Breast epithelium (tissue), 4 donors: ENCODE data around the gene ELP2. TPM values are rescaled to one million over a fixed set of nuclear protein-coding genes. Genes with fewer than 3 reads are reported as not detected.

Source experiments
- DNase-seq, 2 donors: peaks; one replicate each; pipeline ENCODE4 v3.0.0-alpha.2; 2019; ENCODE audit warnings: low spot score in 2 of 2
- H3K27ac ChIP-seq, 2 donors: fragments of 200-600 bp; sonication (generic) in 1 of 2; one replicate each; pipeline ENCODE4 v1.5.1; 2016 to 2019; ENCODE audit warnings: mild to moderate bottlenecking in 1 of 2
- H3K27me3 ChIP-seq, 2 donors: fragments of 200-600 bp; sonication (generic) in 1 of 2; one replicate each; pipeline versions ENCODE4 v1.5.1 to v1.6.0; 2017 to 2019; ENCODE audit warnings: control low read depth in 1 of 2, mild to moderate bottlenecking in 1 of 2
- H3K36me3 ChIP-seq: fragments of 200-600 bp; one replicate; pipeline ENCODE4 v1.5.1; 2019
- H3K4me1 ChIP-seq, 2 donors: fragments of 200-600 bp; sonication (generic); one replicate each; pipeline ENCODE4 v1.5.1; 2016 to 2019; ENCODE audit warnings: control low read depth in 1 of 2
- H3K4me3 ChIP-seq, 3 donors: fragments of 200-600 bp; sonication (generic); 1 replicate in 2 of 3; 2 replicates in 1 of 3; pipeline ENCODE4 v1.5.1; 2016 to 2019; ENCODE audit warnings: mild to moderate bottlenecking in 3 of 3, moderate library complexity in 2 of 3
- H3K9me3 ChIP-seq, 2 donors: fragments of 200-600 bp; sonication (generic) in 1 of 2; one replicate each; pipeline ENCODE4 v1.5.1; 2016 to 2019; ENCODE audit warnings: control low read depth in 1 of 2
- POLR2A ChIP-seq: fragments of 450-650 bp; IDR thresholded peaks from one replicate; pipeline ENCODE4 v1.6.1; 2016; ENCODE audit warnings: antibody characterized with exemption, mild to moderate bottlenecking, moderate library complexity
- POLR2AphosphoS5 ChIP-seq, 3 donors: sonication (generic); formaldehyde crosslinking; IDR thresholded peaks; one replicate each; pipeline ENCODE4 v1.6.1; 2017; ENCODE audit warnings: antibody characterized with exemption in 3 of 3
- intact Hi-C: fragments of 100-400 bp; cut with DNase I; formaldehyde crosslinking; loops from one replicate; pipeline ENCODE4 v1.15.1; 2023; ENCODE audit warnings: low total_unique reads
- total RNA-seq, 3 donors: library from RNA; depleted of rRNA; stranded (reverse); fragments of >200 nt; gene quantifications; one replicate each; pipeline ENCODE4 v1.1.0, GENCODE V29; 2016
- TF ChIP-seq, protein P1 (sequence below), 3 donors: fragments of 450-650 bp; IDR thresholded peaks; one replicate each; pipeline ENCODE4 v1.5.1; 2016 to 2017; ENCODE audit warnings: antibody characterized with exemption in 3 of 3, mild to moderate bottlenecking in 3 of 3, moderate library complexity in 3 of 3

ELP2 gene
- total RNA-seq, 3 donors from 2014 or later = 66.9 to 165 (median 139) TPM

DNA sequence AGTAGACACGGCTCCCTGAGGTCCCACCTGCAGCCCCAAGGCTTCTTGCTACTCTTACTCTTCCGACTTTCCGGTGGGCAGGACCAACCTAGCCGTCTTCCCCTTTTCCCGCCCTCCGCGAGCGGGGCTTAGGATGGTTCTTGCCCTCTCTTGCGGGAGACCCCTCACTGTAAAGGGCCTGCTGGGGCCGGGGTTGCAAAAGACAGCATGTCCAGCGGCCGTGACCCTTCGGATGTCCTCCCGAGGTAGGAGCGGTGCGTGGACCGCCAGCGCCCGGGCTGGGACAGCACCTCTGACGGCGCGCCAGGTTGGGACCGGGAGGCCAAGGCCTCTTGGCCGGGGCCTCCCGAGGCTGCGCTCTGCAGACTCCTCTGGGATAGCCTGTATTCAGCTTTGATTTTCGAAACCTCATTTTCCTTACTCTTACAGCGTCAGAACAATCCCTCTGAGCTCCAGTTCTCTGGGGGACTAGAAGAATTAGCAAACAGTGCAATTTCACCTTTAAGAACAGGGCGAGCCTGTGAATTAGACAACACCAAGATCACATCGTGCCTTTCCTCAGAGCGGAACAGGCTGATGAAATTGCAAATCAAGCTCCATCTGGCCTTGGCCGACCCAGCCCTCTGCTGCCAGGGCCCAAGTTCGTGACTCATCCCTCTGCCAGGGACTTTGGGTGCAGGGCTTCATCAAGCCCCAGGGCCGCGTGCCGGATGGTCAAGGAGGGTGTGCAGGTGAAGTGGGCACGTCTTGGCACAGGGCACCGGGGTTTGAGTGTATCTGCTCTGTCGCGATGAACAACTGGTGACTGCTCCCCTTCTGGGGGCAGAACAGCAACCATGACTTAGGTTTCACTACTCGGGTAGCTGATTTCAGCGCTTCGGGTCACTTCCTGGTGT, 58.4 kb downstream of the ELP2 start:
- Histone ChIP-seq H3K27me3 (no peaks in the 10 kb centered on the region), H3K27ac (peak overlapping the region; percentile 40 to 68), H3K4me1 (no peaks in the 10 kb centered on the region), H3K4me3 (peak overlapping the region; percentile 52 to 97 (median 73)), H3K9me3 (no peaks in the 10 kb centered on the region), H3K36me3 (no peaks in the 10 kb centered on the region)
- no peak for DNase-seq
- intact Hi-C loops = no loop called here
- TF ChIP-seq POLR2A (no peak), POLR2AphosphoS5 (IDR thresholded peaks at IDR 0.05) (no peak)
- TF ChIP-seq, protein P1, sequence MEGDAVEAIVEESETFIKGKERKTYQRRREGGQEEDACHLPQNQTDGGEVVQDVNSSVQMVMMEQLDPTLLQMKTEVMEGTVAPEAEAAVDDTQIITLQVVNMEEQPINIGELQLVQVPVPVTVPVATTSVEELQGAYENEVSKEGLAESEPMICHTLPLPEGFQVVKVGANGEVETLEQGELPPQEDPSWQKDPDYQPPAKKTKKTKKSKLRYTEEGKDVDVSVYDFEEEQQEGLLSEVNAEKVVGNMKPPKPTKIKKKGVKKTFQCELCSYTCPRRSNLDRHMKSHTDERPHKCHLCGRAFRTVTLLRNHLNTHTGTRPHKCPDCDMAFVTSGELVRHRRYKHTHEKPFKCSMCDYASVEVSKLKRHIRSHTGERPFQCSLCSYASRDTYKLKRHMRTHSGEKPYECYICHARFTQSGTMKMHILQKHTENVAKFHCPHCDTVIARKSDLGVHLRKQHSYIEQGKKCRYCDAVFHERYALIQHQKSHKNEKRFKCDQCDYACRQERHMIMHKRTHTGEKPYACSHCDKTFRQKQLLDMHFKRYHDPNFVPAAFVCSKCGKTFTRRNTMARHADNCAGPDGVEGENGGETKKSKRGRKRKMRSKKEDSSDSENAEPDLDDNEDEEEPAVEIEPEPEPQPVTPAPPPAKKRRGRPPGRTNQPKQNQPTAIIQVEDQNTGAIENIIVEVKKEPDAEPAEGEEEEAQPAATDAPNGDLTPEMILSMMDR (IDR thresholded peaks at IDR 0.05) = no peak

DNA sequence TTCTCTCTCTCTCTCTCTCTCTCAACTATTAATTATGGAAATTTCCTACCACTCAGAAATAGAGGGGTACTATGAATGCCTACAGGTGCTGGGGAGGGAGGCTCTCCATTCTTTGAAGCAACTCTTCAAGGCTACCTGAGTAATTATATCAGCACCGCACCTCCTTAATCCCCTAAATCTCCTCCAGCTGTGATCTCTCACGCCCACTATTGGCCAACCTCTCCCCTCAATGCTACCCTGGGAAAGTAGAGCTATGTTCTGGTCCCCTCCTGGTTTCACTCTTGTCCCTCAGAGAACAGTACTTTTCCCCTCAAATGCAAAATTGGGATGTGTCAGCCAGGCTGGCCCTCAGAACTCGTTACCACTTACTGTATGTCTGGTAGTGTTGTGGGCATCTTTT, 59.2 kb downstream of the ELP2 start:
- no peak overlapping the region for H3K4me3 ChIP-seq
- H3K4me1 ChIP-seq = no peaks in the 10 kb centered on the region
- no peak overlapping the region for H3K27ac ChIP-seq
- no peaks in the 10 kb centered on the region for H3K9me3 ChIP-seq
- H3K27me3 ChIP-seq = no peaks in the 10 kb centered on the region
- no peak for TF ChIP-seq POLR2A
- TF ChIP-seq, protein P1 (IDR thresholded peaks at IDR 0.05) = no peak
- no peak for TF ChIP-seq POLR2AphosphoS5 (IDR thresholded peaks at IDR 0.05)
- no peak for DNase-seq
- no peaks in the 10 kb centered on the region for H3K36me3 ChIP-seq
- intact Hi-C loops = no loop called here

DNA sequence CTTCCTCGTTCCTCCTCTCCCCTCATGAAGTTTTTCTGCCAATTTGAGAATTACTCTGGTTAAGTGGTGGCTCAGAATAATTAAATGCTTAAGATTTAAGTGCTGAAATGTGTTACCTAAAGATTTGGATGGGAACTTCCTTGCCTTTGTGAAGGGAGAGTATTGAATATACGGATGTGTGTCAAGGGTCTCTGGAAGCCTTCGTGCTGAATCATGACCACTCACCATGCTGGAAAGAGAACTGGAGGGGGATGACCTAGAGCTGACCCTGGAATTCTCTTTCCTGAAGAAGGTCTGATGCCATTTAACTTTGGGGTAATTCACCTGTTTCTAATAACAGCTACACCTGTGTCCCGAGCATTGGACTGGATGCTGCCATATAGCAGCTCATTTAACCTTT, 59.8 kb downstream of the ELP2 start:
- no peak for DNase-seq
- Histone ChIP-seq H3K36me3 (no peaks in the 10 kb centered on the region), H3K27me3 (no peaks in the 10 kb centered on the region), H3K4me1 (no peaks in the 10 kb centered on the region), H3K27ac (no peak overlapping the region), H3K4me3 (no peak overlapping the region), H3K9me3 (no peaks in the 10 kb centered on the region)
- no peak for TF ChIP-seq POLR2AphosphoS5 (IDR thresholded peaks at IDR 0.05)
- no peak for TF ChIP-seq POLR2A
- TF ChIP-seq, protein P1 (IDR thresholded peaks at IDR 0.05) = no peak
- intact Hi-C loops = no loop called here

DNA sequence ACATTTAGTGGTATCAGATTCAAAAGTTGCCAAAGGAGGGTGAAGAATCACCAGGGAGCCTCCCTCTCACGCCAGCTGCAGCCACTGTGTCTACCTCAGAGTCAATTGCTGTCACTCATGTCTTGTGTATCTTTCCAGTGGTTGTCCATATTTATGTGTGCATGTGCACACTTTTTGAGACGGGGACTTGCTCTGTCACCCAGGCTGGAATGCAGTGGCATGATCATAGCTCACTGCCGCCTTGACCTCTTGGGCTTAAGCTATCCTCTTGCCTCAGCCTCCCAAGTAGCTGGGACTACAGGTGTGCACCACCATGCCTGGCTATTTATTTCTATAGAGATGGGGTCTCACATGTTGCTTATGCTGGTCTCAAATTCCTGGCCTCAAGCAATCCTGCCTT, 61.6 kb downstream of the ELP2 start:
- TF ChIP-seq POLR2A (no peak), POLR2AphosphoS5 (IDR thresholded peaks at IDR 0.05) (no peak)
- TF ChIP-seq, protein P1 (IDR thresholded peaks at IDR 0.05) = no peak
- H3K36me3 ChIP-seq = no peaks in the 10 kb centered on the region
- no peaks in the 10 kb centered on the region for H3K4me1 ChIP-seq
- no peaks in the 10 kb centered on the region for H3K27me3 ChIP-seq
- H3K27ac ChIP-seq = no peak overlapping the region
- no peak overlapping the region for H3K4me3 ChIP-seq
- no peaks in the 10 kb centered on the region for H3K9me3 ChIP-seq
- intact Hi-C loops = no loop called here
- DNase-seq = no peak

DNA sequence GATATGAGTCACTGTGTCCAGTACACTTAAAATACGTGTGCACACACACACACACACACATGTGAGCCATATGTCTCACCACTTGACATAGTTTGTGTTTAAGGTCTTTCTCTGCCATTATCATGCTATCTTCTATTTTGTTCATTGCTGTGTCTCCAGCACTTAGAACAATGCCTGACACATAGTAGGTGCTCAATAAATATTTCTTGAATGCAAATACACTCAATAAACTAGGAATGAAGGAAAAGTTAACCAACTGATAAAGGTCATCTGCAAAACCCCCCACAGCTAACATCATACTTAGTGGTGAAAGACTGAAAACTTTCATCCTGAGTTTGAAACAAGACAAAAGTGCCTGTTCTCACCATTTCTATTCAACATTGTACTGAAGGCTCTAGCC, 62.0 kb downstream of the ELP2 start:
- TF ChIP-seq POLR2AphosphoS5 (IDR thresholded peaks at IDR 0.05) (no peak), POLR2A (no peak)
- TF ChIP-seq, protein P1 (IDR thresholded peaks at IDR 0.05) = no peak
- intact Hi-C loops = no loop called here

More for the DNA sequence above, 62.0 kb downstream of the ELP2 start:
- no peak for DNase-seq
- no peak overlapping the region for H3K4me3 ChIP-seq
- no peaks in the 10 kb centered on the region for H3K27me3 ChIP-seq
- no peaks in the 10 kb centered on the region for H3K4me1 ChIP-seq
- H3K27ac ChIP-seq = no peak overlapping the region
- H3K36me3 ChIP-seq = no peaks in the 10 kb centered on the region
- H3K9me3 ChIP-seq = no peaks in the 10 kb centered on the region
